ENCODE data around the gene KL.

Gene KL

DNA sequence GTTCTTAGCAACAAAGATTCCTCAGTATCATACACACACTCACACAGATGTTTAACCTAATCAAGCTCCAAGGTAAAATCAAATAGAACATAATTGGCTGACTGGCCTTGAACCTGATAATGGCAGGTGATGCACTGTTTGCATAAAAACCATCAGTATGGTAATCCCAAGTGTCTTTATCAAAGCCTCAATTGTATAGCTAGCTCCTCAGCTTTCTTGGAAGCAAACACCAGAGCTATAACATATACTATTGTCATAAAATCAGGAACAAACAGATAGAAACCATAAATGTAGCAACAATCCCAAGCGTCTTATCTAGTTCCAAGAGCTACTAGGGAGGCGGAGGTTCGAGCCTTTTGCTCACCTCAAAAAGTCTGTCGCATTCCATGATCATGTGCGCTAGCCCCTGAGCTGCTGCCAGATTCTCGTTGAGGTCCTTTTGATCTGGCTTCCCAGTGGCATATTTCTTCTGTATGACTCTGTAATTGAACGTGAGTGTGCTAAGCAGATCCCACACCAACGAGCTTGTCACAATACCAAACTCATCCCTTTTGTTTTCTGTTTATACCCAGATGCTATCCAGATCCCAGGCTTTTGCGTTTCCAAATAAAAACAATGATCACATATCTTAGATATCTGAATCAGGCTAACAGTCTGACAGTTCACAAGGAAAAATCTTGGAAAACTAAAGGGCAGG, 95.3 kb downstream of the KL start:
- no peak for DNase-seq (ENCODE audit: low read depth)

DNA sequence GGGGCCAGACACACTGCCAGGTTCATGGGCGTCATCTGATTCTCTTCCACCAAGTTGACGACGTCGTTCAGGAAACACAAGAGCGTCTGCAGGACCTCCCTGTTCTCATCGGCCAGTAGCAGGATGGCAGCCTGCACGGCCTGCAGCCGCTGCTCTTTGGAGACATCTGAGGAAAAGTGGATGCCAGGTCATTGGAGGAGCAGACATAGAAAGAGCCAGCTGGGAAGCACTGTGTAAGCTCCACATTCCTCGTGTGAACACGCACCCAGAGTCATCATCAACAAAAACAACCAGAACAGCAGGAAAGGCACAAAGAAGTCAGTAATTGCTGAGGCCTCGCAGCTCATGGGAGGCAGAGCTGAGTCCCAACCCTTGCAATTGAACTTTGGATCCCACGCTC, 96.5 kb downstream of the KL start:
- DNase-seq (ENCODE audit: low read depth), result no peak

DNA sequence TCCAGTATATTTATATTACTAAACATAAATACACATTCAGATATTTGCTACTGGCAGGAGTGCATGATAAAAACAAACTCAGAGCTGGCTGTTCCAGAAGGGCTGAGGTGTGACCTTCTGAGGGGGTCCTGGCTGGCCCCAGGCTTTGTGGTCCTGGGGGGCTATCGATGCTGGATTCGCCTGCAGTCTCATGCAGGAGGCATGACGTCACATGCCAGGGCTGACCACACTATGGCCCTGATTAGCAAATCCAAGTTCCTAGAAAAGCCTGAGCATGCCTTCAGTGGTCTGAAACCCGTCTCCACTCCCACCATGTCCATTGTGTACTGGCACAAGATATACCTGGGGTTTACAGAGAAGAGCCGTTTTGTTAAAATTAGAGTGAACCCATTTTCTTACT, 97.9 kb downstream of the KL start:
- DNase-seq (ENCODE audit: low read depth), result no peak

DNA sequence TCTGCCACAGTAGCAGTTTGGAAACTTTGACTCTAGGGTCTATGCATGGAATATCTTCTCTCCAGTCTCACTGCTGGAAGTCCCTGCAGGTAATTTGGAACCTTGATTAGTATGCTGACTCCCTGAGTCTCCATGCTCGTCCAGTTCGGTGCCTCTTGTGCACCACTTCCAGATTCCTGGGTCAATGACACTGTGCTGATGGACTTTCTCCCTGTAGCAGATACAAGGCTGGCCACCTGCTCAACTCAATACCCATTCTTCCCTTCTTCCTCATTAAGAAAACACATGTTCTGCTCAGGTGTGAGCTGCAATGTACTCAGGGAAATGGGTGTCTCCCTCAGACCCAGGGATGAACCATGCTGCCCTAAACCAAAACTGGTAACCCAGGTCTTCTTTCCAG, 99.1 kb downstream of the KL start:
- no peak for DNase-seq (ENCODE audit: low read depth)

All from activated T-helper 9 cell treated with anti-CD3 and anti-CD28 coated beads, Interleukin-2, amount 50 U/mL, for 16 hours (primary cell).